GM19239 (cell line): ENCODE measurements around the gene APCDD1L.

Source experiments
- DNase-seq: peaks from one replicate; pipeline ENCODE4 v3.0.0; 2011; ENCODE audit warnings: low spot score; ENCODE audit not compliant: insufficient read length
- FAIRE-seq: peaks from 2 replicates; lab custom pipeline; 2011; peaks lifted over from hg19 to GRCh38; lab: Jason Lieb, UNC

The APCDD1L gene

DNA sequence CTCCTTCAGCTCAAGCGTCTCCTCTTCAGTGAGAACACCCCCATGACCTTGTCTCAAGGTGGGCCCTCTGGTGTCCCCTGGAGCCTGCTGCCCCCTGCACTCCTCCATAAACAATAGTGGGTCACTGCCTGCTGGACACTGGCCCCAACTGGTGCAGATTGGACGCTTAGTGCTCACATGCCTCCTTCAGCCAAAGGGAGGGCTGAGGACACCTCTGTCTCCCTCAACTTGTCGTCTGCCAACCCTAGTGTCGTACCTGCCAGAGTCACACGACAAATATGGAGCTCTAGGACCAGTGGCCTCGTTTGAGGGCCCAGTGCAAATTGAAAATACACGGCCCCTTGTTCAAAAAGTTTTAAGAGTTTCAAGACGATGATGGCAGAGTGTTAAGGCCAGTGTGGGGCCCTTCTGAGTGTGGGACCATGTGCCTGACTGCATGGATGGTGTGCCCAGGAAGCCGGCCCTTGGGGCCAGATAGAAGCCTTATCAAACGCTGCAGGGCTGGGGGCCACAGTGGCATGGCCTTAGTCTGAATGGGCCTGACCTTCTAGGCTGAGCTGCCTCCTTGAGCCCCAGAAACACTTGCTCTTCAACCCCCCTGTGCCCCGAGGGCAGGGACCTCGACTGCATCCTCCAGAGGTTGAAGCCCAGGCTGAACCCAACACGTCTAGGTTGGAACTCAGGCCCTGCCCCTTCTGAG lies 20.1 kb downstream of the APCDD1L start:
- FAIRE-seq: no peak
- DNase-seq: no peak

DNA sequence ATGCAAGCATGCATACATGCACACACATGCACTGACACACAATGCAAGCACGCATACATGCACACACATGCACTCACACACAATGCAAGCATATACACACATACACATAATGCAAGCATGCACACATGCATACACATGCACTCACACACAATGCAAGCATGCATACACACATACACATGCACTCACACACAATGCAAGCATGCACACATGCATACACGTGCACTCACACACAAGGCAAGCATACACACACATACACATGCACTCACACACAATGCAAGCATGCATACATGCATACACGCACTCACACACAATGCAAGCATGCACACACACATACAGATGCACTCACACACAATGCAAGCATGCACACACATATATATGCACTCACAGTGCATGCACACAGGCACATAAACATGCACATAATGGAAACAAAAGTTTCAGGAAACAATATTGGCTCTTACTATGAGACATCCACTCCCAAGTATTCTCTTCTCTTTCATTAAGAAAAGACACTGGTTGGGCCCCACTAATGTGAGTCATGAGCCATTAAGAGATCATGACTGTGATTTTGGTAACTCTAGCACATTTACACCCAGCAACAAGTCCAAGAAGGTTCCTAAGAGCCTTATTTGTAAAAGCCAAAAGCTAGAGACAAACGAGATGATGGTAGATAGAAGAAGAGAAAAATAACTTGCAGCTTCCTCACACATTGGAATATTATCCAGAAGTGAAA lies 22.2 kb downstream of the APCDD1L start:
- DNase-seq (no peak), FAIRE-seq (no peak)

DNA sequence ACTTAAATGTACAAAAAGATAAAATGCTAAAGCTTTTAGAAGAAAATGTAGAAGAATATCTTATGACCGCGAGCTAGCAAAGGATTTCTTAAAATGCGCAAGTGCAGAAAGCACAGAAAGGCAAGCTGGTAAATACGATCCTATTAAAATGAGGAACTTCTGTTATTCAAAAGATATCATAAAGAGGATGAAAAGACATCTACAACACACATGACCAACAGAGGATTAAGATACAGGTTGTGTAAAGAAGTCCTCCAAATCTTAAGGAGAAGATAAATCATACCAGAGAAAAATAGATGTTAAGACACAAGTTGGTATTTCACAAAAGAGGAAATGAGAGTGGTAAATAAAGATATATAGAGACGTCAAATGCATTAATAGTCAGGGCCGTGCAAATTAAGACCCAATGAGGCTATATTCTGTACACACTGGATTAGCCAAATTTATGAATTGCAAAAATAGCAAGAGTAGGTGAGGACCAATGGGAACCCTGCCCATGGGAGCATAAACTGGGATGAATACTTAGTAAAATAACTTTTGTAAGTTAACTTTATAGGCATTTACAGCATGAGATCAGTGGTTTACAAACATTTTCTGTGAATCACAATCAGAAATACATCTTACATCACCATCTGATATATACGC lies 23.0 kb downstream of the APCDD1L start:
- DNase-seq (no peak), FAIRE-seq (no peak)

DNA sequence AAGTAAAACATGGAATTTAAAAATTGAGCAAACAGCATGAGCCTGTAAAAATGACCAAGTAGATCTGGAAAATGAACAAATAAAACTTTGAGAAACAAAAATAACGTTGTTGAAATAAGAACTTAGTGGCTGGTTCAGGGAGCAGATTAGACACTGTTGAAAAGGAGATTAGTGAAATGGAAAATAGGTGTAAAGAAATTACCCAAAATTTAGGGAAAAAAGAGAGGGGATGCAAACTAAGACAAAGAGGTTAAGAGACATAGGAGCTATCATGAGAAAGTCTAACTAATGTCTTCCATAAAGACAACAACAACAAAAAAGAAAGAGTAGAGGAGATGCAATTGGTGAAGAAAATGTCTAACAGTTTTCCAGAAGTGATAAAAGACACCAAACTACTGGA lies 29.0 kb downstream of the APCDD1L start:
- no peak for FAIRE-seq
- DNase-seq: no peak

DNA sequence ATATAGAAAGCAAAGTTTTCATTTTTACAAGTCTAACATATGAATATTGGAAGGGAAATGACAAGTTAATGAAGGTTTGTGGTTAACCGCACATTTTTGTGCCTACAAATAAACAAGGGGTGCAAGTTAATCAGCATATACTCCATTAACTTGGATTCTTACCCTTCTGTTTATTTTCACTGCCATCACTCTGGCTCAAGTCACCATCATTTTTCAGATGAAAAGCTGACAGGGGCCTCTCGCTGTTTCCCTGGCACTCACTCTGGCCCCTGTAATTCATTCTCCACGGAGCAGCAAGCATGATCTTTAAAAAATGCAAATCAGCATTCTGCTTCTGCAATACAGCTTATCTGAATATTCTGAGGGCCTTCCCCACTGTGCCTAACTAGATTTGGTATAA lies 29.8 kb downstream of the APCDD1L start:
- DNase-seq: no peak
- FAIRE-seq: no peak

DNA sequence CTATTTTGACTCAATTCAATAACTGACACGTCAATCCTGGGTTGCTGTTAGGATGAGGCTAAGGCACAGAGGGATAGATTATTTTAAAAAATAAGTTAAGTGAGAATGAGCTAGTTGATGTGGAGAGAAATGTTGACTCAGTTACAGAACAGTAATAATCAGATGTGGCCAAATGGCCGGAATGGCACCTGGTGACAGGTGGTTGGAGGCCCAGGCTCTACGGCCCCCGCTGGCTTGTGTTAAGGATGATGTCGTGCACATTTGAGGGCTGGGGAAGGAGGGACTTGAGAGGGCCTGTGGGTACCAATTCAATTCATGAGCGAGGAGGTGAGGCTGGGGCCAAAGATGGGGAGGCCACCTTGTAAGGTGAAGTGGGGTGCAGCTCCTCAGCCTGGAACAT lies 31.7 kb downstream of the APCDD1L start:
- DNase-seq (no peak), FAIRE-seq (no peak)

DNA sequence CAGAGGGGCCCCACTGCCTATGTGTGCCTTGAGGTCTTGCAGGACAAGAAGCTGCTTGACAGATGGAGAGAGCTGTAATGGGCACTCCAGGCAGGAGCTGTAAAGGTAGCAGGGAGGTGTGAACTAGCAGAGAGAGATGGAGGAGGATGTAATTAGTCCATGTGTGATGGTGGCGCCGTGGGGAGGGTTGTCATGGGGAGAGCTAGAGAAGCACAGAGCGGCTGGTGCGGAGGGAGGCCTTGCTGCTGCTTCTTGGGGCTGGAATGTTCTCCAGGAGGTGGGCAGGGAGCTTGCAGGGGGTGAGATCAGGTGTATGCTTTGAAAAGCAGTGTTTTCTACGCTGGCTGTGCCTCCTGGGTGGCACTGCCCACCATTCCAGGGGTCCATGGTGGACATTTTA lies 32.1 kb downstream of the APCDD1L start:
- FAIRE-seq (no peak), DNase-seq (no peak)

DNA sequence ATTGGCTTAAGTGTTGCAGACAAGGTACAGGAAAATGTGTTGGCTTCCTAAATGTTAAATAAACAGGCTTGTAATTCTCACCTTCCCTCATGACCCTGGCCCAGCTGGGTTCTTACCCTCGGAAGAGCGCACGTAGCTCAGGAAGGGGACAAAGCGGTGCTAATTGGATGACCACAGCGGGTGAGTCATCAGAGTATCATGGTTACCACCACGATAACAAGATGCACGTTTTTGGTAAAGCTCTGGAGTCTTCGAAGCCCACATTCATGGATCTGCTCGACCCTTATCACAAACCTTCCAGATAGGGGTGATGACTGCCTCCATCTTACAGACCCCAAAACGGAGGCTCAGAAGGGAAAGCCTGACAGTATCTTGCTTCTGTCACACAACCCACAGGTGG lies 32.8 kb downstream of the APCDD1L start:
- FAIRE-seq: no peak
- DNase-seq: no peak

DNA sequence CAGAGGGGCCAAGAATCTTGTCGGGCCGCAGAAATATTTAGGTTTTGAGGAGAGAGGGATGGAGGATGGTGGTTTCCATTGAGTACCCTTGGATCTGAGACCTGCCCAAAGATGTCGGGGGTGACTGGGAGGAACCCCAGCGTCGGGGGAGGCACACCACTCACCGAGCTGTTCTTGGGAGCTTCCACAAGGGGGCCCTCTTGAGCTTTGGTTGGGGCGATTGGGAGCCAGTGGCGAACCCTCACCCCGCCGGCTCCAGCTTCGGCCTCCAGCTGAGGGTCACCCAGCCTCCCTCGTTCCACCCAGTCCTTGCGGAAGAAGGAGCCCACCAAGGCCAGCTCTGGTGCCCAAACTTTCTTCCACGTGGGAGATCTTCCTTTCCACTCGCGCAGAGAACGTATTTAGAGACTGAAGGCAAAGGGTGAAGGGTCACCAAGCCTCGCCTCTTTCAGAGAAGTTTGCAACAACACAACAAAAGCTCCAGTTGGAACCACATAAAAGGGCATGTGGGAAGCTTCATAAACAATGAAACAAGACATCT lies 33.6 kb downstream of the APCDD1L start:
- no peak for FAIRE-seq
- DNase-seq: no peak

DNA sequence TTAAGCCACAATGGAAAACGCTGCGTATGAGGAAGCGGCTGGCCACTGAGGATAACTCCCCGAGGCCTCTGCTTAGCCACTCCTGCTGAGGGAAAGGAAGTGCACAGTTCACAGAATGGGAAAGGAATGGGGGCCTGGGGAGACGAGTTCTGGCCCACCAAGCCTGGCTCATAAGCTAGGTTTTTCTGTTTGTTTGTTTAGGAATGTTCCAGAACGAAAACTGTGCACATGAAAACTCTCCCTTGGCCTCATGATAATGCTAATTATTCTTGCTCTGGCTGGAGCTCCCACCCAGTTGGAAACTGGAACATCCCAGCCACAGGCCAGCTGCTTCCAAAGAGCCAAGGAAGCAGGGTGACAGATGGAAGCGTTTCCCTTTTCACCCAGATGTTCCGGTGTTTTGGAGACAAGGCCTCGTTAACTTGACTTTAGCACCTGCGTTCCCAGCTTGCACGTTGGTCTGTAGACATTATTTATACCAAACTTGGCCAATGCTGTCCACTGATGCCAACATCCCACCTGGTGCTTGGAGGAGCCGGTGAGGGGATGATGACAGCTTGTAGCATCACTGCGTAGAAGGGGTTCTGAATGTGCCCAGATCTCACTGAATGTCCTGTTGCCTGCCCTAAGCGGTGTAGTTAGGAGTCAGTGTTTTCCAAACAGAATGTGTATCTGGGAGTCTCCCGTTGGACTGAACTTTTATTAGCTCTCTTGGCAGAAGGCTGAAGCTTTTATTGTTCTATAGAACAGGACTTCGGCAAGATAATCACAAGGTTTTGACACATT lies 34.5 kb downstream of the APCDD1L start:
- FAIRE-seq (no peak), DNase-seq (no peak)

DNA sequence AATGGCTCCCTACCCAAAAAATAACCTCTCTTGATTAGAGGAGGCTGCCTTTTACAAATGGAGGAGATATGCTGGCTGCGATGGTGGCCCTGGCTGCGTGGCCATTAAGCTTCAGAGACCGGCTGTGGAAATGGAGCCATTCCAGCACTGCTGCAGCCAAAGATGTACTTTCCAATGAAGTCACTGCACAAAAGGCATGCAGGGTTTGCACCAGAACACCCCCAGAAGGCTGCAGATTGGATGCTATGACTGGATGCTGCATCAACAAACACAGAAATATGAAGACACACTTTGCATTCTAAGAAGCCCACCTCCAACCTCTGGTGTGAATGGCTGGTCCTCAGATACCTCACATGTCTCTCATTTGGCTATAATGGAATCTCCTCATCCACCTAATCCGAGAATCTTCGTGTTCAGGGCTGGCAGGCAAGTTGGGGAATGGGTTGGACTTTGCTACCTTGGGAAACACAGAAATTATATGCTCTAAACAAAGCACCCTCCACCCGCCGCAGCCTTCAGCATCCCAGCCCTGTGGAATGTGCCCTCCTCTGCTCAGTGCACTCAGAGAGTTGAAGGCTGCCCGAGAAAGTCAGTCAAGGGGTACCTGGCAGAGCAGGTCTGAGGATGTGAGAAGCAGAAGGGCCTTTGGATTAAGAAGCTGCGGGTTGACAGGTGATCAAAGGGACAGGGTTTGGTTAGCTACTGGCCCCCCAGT lies 35.3 kb downstream of the APCDD1L start:
- FAIRE-seq: no peak
- DNase-seq: no peak

DNA sequence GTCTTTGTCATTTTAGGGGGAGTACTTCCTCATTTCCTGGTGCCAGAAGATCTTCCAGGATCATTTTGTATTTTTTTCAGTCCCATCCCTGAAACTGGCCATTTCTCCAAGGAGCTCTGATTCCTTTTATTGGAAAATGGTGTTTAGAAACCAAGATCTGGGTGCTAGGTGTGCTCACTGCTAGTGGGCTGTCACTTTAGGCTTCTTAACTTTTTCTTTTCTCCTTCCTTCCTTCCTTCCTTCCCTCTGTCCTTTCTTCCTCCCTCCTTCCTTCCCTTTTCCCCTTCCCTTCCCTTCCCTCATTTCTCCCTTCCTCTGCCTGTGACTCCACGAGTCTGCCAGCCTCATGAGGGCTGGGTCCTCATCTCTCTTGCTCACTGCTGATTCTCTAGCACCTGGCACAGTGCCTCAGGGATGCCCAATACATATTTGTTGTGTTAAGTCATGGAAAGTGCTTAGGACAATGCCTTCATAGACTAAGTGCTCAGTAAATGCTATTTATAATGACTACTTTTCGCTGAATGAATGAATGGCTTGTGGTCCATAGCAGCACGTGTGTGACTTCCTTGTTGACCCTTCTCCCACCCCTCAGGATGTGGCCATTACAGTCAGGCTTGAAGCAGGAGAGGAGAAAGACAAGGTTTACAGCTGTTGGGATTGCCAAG lies 36.9 kb downstream of the APCDD1L start:
- DNase-seq (no peak), FAIRE-seq (no peak)

DNA sequence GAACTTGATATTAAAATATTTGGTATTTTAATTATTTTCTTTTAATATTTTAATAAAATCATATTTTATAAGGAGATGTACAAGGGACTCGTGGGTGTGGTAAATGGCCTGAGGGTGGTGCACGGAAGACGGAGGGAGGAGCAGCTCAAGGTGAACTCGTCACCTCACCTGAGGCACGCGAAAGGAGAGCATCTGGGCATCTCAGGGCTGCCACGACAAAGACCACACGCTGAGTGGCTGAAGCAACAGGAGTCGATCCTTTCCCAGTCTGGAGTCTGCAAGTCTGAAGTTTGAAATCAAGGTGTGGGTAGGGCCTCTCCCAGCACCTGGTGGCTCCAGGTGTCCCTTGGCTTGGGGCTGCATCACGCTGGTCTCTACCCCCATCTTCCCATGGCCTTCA lies 39.7 kb downstream of the APCDD1L start:
- no peak for DNase-seq
- no peak for FAIRE-seq

DNA sequence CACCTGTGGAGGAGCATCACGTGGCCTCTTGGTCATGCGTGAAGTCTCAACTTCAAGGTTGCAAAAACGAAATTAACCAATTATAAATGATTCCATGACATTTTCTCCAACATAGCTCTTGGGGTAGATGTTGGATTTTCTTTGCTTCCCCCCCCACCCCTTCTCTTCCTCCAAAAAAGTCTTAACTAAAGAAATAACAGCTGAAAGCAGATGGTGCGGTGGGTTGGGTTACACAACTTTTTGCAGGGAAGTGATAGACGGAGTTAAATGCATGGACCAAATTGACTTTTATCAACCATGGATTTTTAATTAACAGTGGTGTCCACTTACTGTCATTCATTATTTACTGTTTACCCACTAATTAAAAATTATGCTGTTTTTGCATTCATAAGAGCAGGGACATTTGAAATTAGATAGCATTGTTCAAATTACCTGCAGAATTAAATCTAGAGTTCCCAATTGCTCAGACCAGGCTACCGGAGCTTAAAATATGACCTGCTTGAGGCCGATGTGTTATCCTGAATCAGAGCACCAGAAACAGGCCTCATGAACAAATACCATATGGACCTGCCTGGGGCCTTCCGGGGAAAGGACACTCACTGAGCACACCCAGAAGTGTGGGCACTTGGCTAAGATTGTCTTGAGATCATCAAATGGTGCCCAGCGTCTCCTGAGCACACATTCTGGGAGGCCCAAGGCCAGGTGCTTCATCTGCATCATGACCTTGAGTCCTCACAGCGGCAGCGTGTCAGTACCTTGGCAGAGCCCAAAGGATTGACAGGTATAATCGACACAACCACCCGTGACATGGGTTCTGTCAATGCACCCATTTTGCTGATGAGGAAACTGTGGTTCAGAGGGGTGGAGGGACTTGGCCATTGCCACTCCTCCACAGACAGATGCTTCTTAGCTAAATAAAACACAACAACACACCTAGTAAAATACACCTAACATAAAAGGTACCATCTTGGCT lies 41.5 kb downstream of the APCDD1L start:
- FAIRE-seq: no peak
- no peak for DNase-seq

DNA sequence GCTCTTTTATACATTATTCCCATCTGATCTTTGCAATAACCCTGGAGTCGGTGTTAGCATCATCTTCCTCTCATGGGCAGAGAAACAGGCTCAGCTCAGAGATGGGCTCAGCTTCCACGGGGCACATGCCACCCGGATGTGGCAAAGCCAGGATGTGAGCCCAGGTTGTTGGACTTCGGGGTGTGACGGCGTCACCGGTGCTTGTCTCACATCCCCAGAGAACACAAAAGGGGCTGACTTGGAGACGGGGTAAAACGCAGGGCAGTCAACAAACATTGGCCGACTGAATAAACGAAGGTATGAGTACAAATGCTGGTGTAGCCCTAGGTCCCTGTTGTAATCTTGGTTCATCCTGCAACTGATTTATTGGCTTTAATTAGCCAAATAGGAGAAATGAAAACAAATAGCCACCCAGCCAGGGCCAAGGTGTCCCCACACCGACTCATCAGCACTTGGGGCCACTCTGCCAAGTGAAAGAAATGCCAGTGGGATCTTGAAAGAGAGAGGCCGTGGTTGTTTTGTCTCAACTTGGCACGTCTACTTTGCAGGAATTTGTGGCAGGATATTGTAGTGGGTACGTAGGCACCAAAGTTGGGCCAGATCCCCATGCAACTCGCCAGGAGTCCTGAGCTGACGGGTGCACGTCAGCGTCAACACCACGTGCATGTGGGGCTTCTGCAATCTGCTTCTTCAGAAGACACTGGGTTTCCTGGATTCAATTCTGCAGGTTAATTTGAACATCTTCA lies 42.8 kb downstream of the APCDD1L start:
- no peak for FAIRE-seq

DNA sequence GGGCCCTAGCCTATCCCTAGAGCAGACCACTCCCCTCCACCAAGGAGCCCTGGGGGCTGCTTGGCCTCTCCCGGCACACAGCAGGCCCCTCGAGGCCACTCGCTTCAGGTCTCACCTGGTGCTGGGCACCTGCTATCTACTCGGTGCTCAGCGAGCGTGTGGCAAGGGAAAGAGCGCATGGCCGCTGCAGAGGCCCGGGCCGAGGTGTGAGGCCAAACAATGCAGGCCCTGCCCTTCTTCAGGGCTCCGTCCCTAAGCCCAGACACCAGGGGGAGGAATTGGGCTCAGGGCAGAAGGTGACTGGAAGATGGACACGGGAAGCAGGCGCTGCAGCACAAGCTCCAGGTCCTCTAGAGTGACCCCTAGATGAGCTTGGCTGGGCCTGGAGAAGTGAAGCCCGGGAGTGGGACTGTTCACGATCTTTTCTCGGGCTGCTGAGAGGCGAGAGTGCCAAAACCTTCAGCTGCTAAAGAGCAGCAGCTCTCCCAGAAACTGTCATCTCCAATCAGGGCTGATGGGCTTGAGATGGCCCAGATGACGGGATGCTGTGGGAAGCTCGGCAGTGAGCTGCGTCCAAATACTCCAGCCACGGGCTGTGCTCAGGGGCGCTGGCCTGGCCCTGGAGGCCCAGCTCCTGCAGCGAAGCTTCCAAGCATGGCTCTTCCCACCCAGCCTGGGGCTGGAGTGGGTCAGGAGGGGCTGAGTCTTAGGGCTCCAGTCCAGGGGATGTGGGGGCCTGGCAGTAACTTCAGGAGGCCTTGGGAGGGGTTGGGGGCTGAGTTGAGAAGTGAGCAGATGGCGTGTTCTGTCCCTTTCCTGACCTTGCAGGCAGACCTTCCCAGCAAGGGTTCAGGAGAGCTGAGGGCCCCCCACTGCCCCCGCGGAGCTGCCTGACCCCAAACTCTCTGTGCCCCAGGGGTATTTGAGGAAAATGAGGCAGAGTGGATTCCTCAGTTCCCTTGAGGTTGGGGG lies 43.7 kb downstream of the APCDD1L start:
- FAIRE-seq (no peak), DNase-seq (no peak)

More for the DNA sequence above, 42.8 kb downstream of the APCDD1L start:
- no peak for DNase-seq
